Endothelial cell of hepatic sinusoid (primary cell): ENCODE measurements around the gene EMSY.
"Not testable (repeated sequence)": the region's sequence is repeated elsewhere in the genome, so short reads cannot be mapped to it uniquely, and the experiment has no call there.

Experiments used
- in situ Hi-C: cut with HindIII; loops from 2 replicates; pipeline ENCODE4 v1.10.0; 2017; ENCODE audit warnings: low sequenced_read_pairs

The EMSY gene

GRCh38 chr11:76562541-76562940 is 117.7 kb downstream of the EMSY start:
- in situ Hi-C loops, result loop anchor here (5.0 kb wide), 2 partner anchors 35 to 65 kb away; no protein-coding TSS in a partner anchor

DNA sequence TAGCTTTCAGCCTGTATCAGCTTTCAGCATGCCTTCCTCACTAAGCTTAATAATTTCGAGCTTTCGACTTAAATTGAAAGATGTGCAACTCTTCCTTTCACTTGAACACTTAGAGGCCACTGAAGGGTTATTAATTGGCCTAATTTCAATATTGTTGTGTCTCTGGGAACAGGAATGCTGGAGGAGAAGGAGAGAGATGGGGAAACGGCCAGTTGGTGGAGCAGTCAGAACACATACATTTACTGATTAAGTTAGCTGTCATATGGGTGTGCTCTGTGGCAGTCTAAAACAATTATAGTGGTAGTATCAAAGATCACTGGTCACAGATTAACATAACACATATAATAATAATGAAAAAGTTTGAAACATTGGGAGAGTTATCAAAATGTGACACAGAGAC is 119.5 kb downstream of the EMSY start:
- in situ Hi-C loops, result loop anchor here (5.0 kb wide), 2 partner anchors 33 to 63 kb away; no protein-coding TSS in a partner anchor

- in situ Hi-C loops, result no loop called here
Measured at GRCh38 chr11:76566811-76567210, 122.0 kb downstream of the EMSY start.

DNA sequence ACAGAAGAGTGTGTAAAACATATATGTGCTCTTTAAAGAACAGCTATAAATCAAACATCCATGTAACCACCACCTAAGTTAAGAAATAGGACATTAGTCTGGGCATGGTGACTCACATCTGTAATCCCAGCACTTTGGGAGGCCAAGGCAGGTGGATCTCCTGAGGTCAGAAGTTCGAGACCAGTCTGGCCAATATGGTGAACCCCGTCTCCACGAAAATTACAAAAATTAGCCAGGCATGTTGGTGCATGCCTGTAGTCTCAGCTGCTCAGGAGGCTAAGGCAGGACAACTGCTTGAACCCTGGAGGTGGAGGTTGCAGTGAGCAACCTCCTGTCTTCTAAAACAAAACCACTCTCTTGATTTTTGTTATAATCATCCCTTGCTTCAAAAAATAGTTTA is 122.4 kb downstream of the EMSY start:
- in situ Hi-C loops, result no loop called here

GRCh38 chr11:76568139-76568538 is 123.3 kb downstream of the EMSY start:
- in situ Hi-C loops, result no loop called here

DNA sequence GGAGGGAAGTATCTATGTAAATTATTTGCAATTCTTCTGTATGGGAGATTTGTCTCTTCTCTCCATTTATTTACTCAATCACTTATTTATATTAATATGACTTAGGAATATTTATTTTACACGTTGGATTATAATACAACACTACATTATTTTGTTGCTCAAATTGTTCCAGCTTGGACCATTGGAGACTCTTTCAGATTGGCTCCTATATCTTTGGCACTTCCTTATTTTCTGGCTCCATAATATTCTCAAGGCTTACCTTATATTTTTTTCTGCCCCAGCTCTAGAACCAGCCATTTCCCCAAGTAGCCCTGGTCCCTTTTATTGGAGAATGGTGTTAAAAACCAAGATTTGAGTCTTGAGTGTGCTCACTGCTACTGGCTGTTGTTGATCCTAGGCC is 123.8 kb downstream of the EMSY start:
- in situ Hi-C loops, result no loop called here

GRCh38 chr11:76572181-76572875 is 127.5 kb downstream of the EMSY start:
- in situ Hi-C loops, result not testable (repeated sequence)

GRCh38 chr11:76574406-76574805 is 129.6 kb downstream of the EMSY start:
- in situ Hi-C loops, result no loop called here

- in situ Hi-C loops, result no loop called here
Measured at GRCh38 chr11:76574879-76575278, 130.1 kb downstream of the EMSY start.

GRCh38 chr11:76577226-76577920 is 132.6 kb downstream of the EMSY start:
- in situ Hi-C loops, result no loop called here

DNA sequence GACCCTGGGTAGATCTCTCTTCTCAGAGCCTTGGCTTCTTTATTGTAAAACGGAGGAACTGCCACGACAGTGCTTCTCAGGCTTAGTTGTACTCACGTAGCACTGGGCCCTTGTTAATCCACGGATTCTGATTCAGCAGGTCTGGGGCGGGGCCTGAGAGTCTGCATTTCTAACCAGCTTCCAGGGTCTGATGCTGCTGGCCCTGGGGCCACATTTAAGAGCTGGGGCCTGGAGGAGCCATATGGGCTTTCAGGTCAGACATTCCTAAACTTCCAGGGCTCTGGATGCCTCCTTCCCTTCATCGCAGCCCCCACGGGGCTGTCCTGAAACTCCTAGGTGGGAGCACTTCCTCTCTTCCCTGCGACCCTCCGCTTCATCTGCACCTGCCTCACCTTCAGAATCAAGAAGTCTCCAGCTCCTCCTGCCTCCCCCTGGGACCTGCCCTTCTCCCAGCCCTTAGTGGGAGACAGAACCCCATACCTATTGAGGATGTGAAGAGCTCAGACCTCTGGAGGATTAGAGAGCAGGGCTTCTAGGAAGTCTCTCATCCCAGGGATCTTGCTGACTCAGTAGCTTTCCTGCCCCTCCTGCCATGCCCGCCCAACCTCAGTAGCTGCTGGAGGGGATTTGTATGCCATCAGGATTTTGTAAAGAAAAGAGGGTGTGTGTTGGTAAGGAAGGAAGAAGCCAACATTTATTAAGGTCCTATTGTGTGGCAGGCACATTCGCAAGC is 133.3 kb downstream of the EMSY start:
- in situ Hi-C loops, result no loop called here

DNA sequence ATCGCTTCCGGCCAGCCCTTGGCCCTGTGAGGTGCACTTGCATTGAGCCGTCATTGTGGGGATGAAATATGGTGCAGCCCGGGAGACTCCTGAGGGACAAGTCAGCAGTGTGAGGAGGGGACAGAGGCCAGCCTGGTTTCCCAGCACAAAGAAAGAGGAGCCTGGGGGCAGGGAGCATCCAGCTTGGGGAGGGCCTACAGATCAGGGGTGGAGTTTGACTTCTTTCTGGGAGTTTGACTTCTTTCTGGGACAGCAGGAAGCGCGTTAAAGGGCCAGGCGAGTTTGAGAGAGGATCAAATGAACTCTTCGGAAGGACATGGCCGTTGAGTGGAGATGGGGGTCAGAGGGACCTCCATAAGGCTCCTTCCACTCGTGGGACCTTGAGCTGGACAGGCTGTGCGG is 133.8 kb downstream of the EMSY start:
- in situ Hi-C loops, result no loop called here

GRCh38 chr11:76579056-76579751 is 134.4 kb downstream of the EMSY start:
- in situ Hi-C loops, result no loop called here

- in situ Hi-C loops, result no loop called here
Measured at GRCh38 chr11:76579752-76580151, 134.9 kb downstream of the EMSY start.

GRCh38 chr11:76582471-76582870 is 137.7 kb downstream of the EMSY start:
- in situ Hi-C loops, result not testable (repeated sequence)

- in situ Hi-C loops, result no loop called here
Measured at GRCh38 chr11:76587820-76588454, 143.1 kb downstream of the EMSY start.

GRCh38 chr11:76588455-76589325 is 143.9 kb downstream of the EMSY start:
- in situ Hi-C loops, result no loop called here

GRCh38 chr11:76589477-76589876 is 144.7 kb downstream of the EMSY start:
- in situ Hi-C loops, result no loop called here
